ENCODE data around the gene SDK2.

SDK2 gene

DNA sequence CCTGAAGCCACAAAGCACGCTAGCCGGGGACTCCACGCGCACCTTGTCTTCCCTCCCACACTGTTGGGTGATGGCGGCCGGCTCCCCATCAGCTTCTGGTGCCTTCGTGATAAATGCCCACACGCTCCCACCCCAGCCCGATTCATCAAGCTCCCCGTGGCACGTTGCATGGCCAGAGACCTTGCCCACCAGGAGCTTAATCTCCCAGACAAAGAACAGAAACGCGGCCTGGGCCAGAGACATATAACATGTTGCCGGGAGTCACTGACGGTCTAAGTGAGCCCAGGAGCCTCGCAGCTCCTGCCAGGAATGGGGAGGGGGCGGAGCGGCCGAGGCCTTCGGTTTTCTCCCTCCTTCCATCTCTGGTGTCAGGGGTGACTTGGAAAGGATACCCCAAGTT lies 93.1 kb downstream of the SDK2 start:
- no peak for DNase-seq

- DNase-seq = no peak
Observed at GRCh38 chr17:73550556-73550955, 93.7 kb downstream of the SDK2 start.

- peak; percentile 47 for DNase-seq
Observed at GRCh38 chr17:73549841-73550430, 94.3 kb downstream of the SDK2 start.

GRCh38 chr17:73548620-73549311 lies 95.5 kb downstream of the SDK2 start:
- no peak for DNase-seq

GRCh38 chr17:73547790-73548189 lies 96.5 kb downstream of the SDK2 start:
- DNase-seq = no peak

DNA sequence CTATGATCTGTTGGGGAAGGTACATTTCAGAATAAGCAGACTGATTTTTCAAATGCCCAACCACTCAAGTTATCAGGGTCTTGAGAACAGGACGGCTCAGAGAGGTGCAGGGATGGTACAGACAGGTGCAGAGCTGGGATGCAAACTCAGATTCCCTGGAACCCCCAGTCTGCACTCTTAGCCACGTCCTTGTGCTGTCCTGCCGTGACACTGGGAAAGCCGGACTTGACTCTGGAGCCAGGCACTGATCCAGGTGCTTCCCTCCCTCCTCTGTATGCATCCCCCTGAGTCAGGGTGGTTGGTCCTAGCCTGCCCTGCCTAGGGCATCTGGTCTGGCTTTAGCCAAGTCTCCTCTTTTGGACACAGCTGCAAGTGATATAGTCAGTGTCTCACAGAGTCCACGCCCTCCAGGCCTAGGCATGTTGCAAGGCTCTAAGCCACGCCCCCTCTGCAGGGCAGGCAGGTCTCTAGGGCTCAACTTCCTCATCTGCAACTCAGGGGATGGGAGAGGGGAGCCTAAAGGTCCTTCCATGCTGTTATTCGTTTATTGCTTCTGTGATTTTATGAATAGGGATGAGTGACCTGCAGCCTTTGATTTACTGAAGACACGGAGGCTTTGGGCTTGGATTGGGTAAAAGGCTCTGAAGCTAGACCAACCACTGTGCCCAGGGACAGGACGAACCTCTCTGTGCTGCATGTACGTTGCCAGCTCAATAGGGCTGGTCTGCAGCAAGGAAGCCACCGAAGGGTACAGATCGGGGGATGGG lies 97.3 kb downstream of the SDK2 start:
- peak; percentile 89 for DNase-seq

DNA sequence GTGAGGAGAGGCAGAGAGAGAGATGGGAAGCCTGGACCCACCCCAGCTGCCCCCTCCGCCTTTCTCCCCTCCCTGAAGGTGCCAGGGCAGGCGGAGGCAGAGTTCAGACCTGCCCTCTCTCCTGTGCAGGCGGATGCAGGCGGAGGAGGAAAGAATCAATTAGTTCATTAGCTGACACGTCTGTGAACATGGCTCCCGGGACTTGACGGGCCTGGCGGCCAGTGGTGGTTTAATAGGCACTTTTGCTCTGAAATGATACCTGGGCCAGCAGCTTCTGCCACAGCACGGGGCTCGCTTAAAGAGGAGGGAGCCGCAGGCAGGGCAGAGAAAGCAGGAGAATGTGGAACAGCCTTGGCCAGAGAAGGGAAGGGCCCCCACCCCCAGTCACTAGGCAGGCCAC lies 98.1 kb downstream of the SDK2 start:
- DNase-seq = no peak

GRCh38 chr17:73545109-73546032 lies 98.9 kb downstream of the SDK2 start:
- no peak for DNase-seq

DNA sequence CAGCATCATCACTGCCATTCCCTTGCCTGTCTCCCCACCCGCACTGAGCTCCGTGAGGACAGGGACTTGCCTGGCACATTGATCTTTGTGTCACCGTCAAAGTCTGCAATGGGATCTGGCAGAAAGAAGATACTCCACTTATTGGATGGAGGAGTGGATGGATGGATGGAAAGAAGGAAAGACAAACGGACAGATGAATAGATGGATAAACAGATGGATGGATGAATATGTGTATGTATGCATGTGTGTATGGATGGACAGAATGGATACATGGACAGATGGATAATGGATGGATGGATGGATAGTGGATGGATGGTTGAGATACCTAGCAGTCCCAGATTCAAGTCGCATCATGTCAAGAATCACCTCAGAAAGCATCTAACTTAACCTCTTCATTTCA lies 99.9 kb downstream of the SDK2 start:
- no peak for DNase-seq

DNA sequence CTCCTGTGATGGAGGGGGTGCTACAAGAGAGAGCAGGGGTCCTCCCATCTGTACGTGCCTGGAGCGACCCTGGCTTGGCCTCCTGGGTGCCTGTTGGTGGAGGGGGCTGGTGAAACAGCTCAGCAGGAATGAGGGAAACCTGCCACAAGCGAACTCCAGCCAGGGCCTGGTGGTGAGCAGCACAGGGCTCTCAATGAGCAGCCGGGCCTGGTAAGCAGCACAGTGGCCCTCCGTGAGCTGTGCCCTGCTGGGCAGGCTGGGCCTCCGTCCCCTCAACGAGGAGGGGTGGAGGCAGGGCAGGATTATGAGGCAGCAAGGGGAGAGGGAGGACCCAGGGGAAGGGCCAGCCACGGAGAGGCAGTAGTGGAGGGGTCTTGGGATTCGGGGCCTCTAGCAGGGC lies 101.9 kb downstream of the SDK2 start:
- no peak for DNase-seq

DNA sequence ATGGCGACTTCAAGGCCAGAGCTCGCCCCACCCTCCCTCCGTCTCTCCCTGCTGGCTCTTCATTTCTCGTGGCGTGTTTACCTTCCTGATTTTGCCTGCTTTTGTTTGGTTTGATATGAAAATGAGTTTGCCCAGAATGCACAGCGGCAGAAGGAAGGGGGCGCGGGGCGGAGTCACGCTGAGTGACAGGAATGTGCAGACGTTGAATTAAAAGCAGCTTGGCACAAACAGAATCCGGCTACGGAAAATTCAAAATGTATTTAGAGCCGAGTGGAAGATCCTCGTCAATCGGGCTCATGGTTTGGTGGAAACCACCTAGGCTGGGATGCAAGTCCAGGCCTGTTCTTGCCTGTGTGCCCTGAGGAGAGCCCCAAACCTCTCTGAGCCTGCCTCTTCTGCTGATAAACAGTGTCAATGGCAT lies 102.7 kb downstream of the SDK2 start:
- DNase-seq = no peak

DNA sequence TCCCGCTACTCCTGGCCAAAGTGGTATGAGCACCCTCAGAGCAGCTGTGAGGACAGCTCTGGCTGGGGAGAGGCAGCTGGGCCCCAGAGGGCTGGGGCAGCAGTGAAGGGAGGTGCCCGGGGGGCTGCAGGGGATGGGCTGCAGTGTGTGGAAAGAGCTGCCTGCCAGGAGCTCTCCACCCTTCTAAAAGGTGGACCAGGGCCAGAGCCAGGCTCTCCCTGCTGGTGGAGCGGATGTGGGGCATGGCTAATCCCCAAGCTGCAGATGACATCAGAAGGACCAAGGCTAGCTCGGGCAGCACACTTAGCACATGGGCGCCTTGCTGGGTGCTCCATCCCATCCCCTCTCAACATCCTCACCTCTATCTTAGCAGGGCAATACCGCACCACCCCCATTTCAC lies 103.1 kb downstream of the SDK2 start:
- no peak for DNase-seq

DNA sequence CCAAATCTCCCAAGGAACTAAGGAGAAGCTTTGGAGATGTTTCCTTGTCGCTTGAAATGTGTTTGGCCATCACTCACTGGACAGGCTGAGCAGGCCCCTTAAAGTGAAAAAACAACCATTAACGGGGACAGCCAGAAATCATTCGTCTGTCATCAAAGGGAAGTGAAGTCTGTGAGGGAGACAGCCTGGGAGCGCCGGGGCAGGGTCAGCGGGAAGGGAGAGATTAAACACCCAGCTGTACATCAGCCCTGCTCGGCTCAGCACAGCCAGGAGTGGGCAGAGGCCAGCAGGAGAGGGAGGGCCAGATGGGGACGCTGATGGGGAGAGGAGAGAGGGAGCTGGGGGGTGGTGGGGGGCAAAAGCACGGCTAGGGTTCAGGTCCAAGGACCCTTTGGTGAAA lies 105.1 kb downstream of the SDK2 start:
- DNase-seq = no peak

GRCh38 chr17:73538445-73538844 lies 105.8 kb downstream of the SDK2 start:
- no peak for DNase-seq

- no peak for DNase-seq
Observed at GRCh38 chr17:73536700-73537605, 107.3 kb downstream of the SDK2 start.

- DNase-seq = no peak
Observed at GRCh38 chr17:73535746-73536145, 108.5 kb downstream of the SDK2 start.

DNA sequence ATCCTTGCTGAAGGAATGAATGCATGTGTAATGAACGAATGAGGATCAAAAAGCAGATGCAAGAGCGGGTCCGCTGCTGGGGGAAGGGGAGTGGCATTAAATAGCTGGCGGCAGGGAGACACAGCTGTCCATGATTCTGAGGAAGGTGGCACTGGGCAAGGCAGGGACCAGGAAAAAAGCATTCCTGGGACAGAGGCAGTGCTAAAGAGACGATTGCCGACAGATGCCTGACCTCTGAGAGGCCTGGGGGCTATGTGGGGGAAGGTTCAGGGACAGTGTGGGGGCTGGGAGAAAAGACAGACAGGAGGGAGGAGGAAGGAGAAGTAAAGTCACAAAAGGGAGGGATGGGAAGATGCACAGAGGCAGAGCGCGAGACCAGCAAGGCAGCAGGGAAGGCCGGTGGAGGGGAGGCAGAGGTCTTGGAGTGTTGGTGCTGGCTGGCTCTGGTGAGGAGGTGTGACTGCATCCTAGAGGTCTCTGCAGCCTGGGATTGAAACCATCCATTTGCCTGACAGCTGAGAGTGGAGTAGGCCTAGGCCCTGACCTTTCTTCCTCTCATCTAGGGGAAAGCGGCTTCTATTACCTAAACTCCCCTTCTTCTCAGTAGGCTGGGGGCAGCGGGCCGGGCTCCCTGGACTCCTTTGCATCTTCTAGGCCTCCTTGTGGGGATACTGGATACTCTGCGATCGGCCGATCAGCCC lies 109.9 kb downstream of the SDK2 start:
- DNase-seq = no peak

- no peak for DNase-seq
Observed at GRCh38 chr17:73533781-73534180, 110.5 kb downstream of the SDK2 start.

DNA sequence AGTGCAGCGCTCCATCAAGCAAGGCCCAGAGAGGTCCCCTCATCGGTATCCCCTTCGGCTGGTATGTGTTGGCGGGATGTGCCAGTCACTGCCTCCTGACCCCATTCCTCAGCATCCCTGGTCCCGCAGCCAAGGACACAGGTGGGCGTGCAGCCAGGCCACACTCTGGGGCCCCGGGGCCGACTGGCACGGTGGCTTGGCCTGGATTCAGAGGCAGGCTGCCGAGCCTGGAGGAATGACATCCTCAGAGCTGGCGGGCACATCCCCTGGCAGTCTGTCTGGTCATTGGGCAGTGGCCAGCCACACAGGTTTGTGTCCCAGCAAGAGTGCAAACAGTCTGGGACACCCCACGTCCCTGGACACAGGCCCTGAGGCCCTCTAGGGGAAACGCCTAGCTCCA lies 111.1 kb downstream of the SDK2 start:
- DNase-seq = no peak

- peak; percentile 93 for DNase-seq
Observed at GRCh38 chr17:73532421-73532901, 111.8 kb downstream of the SDK2 start.

DNA sequence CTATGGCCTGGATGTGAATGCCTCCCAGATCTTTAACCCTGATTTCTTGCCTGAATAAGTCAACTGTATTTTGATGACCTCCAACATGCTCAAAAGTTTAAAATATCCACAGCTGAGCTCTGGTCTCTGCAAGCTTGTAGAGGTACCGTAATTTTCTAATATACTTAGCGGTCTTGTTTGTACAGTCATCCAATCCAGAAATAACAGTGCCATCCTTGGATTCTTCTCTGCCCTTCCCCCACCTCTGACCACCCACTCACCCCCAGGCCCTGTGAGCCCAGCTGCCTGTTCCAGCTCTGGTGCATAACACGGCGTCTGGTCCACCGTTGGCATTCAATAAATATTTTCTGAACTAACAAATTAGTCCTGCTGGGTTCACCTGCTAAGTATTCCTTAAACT lies 113.1 kb downstream of the SDK2 start:
- DNase-seq = no peak

All from NCI-H510A (cell line).